Right cardiac atrium (tissue), 5 donors: ENCODE results near the gene ASF1B. TPM values are rescaled to one million over a fixed set of nuclear protein-coding genes. Genes with fewer than 3 reads are reported as not detected.

Source experiments
- ATAC-seq, 2 donors: fragments of 200-7000 bp; cut with Tn5 transposase; one replicate each; pipeline versions ENCODE4 v1.8.0 to v1.9.1; 2020; ENCODE audit warnings: moderate library complexity in 2 of 2, mild to moderate bottlenecking in 1 of 2
- DNase-seq, 3 donors: peaks; one replicate each; pipeline ENCODE4 v3.0.0-alpha.2; 2020
- H3K27ac ChIP-seq: one replicate; pipeline ENCODE4 v1.5.1; 2013; ENCODE audit warnings: mild to moderate bottlenecking, low read length, control low read depth, moderate library complexity
- H3K27me3 ChIP-seq: one replicate; pipeline ENCODE4 v1.6.1; 2013; ENCODE audit not compliant: control insufficient read depth, insufficient read depth
- H3K4me1 ChIP-seq: one replicate; pipeline ENCODE4 v1.6.1; 2013; ENCODE audit warnings: low read length; ENCODE audit not compliant: control insufficient read depth, insufficient read depth
- H3K4me3 ChIP-seq: one replicate; pipeline ENCODE4 v1.5.1; 2013; ENCODE audit warnings: low read length, control low read depth
- H3K9me3 ChIP-seq: one replicate; pipeline ENCODE4 v1.6.1; 2013; ENCODE audit warnings: low read length; ENCODE audit not compliant: control insufficient read depth
- WGBS: extraction: QIAGEN DNeasy Blood & Tissue Kit; methylation state at CpG from one replicate; pipeline ENCODE4 v1.1.7; 2013; 5-methylcytosine and 5-hydroxymethylcytosine counted together
- intact Hi-C, 4 donors: fragments of 100-400 bp; cut with DNase I; formaldehyde crosslinking; loops; one replicate each; pipeline versions ENCODE4 v1.11.0 to v1.14.0; 2022 to 2023
- polyA plus RNA-seq: library from polyadenylated mRNA; stranded (reverse); fragments of 200-250 nt; gene quantifications from one replicate; pipeline ENCODE4 v1.2.3, GENCODE V29; 2013
- total RNA-seq, 4 donors: library from RNA; stranded (reverse); fragmentation: NEBNext Ultra II Directional; extraction: Animal tissue kit (Norgen Biotek cat#: 25700); gene quantifications; one replicate each; pipeline ENCODE4 v1.2.1, GENCODE V29; 2021
- donor health status: healthy with polysubstance abuse.
- donor health status: DM: no; HTN: yes; CAD: no.
- donor health status: DM: no; HTN: no; CAD: no.
- donor health status: DM: no; HTN: yes; CAD: no; lungs with severe emphysema.
- donor health status: DM: yes; HTN: yes; CAD: no.

Gene ASF1B
- total and polyA plus RNA-seq, 5 donors, result 0.29 to 1.4 (median 1.0) TPM

GRCh38 chr19:14168259-14168972 lies 32.0 kb upstream of the ASF1B start:
- 83% methylated on average over 19 of the region's 19 CpGs for WGBS
- no peaks in the 10 kb centered on the region for H3K27me3 ChIP-seq
- no peak overlapping the region for H3K4me3 ChIP-seq
- no peaks in the 10 kb centered on the region for H3K9me3 ChIP-seq
- DNase-seq (no peak), ATAC-seq (no peak)
- intact Hi-C loops, result no loop called here
- H3K4me1 ChIP-seq, result no peaks in the 10 kb centered on the region
- no peak overlapping the region for H3K27ac ChIP-seq

GRCh38 chr19:14167576-14168138 lies 31.3 kb upstream of the ASF1B start:
- no peak overlapping the region for H3K4me3 ChIP-seq
- peak in 1 of 3 donors; percentile 76 for DNase-seq
- 42% methylated on average over 18 of the region's 18 CpGs for whole genome bisulfite sequencing
- intact Hi-C loops, result no loop called here
- H3K4me1 ChIP-seq, result no peaks in the 10 kb centered on the region
- H3K27ac ChIP-seq, result no peak overlapping the region
- ATAC-seq, result peak; percentile 63 to 82
- H3K27me3 ChIP-seq, result no peaks in the 10 kb centered on the region
- no peaks in the 10 kb centered on the region for H3K9me3 ChIP-seq

GRCh38 chr19:14166999-14167575 lies 30.7 kb upstream of the ASF1B start:
- Histone ChIP-seq H3K27me3 (no peaks in the 10 kb centered on the region), H3K4me1 (no peaks in the 10 kb centered on the region), H3K9me3 (no peaks in the 10 kb centered on the region), H3K27ac (no peak overlapping the region), H3K4me3 (no peak overlapping the region)
- 45% methylated on average over 12 of the region's 12 CpGs for WGBS
- intact Hi-C loops, result no loop called here
- DNase-seq (no peak), ATAC-seq (peak in 1 of 2 donors; percentile 38)

- Histone ChIP-seq H3K4me3 (no peak overlapping the region), H3K27me3 (no peaks in the 10 kb centered on the region), H3K9me3 (no peaks in the 10 kb centered on the region), H3K27ac (no peak overlapping the region), H3K4me1 (no peaks in the 10 kb centered on the region)
- 61% methylated on average over 20 of the region's 20 CpGs for WGBS
- DNase-seq (no peak), ATAC-seq (no peak)
- intact Hi-C loops, result no loop called here
These were observed 29.8 kb upstream of the ASF1B start for GRCh38 chr19:14165990-14166830.

GRCh38 chr19:14164724-14165493 lies 28.5 kb upstream of the ASF1B start:
- 79% methylated on average over 16 of the region's 16 CpGs for WGBS
- Histone ChIP-seq H3K27ac (no peak overlapping the region), H3K9me3 (no peaks in the 10 kb centered on the region), H3K4me1 (no peaks in the 10 kb centered on the region), H3K4me3 (no peak overlapping the region), H3K27me3 (no peaks in the 10 kb centered on the region)
- no peak for ATAC-seq
- DNase-seq, result no peak
- intact Hi-C loops, result no loop called here

GRCh38 chr19:14164082-14164481 lies 27.7 kb upstream of the ASF1B start:
- H3K27ac ChIP-seq, result no peak overlapping the region
- WGBS, result 73% methylated on average over 11 of the region's 11 CpGs

GRCh38 chr19:14162871-14163297 lies 26.5 kb upstream of the ASF1B start:
- Histone ChIP-seq H3K27ac (no peak overlapping the region), H3K9me3 (no peaks in the 10 kb centered on the region), H3K4me1 (no peaks in the 10 kb centered on the region), H3K27me3 (no peaks in the 10 kb centered on the region), H3K4me3 (no peak overlapping the region)
- no peak for DNase-seq
- intact Hi-C loops, result no loop called here
- ATAC-seq, result no peak
- WGBS, result 98% methylated on average over 38 of the region's 38 CpGs

More at GRCh38 chr19:14164082-14164481, 27.7 kb upstream of the ASF1B start:
- intact Hi-C loops, result no loop called here
- Histone ChIP-seq H3K9me3 (no peaks in the 10 kb centered on the region), H3K4me1 (no peaks in the 10 kb centered on the region), H3K27me3 (no peaks in the 10 kb centered on the region), H3K4me3 (no peak overlapping the region)
- ATAC-seq (no peak), DNase-seq (no peak)

GRCh38 chr19:14161305-14161704 lies 24.9 kb upstream of the ASF1B start:
- Histone ChIP-seq H3K27ac (no peak overlapping the region), H3K9me3 (no peaks in the 10 kb centered on the region), H3K4me1 (no peaks in the 10 kb centered on the region), H3K27me3 (no peaks in the 10 kb centered on the region), H3K4me3 (no peak overlapping the region)
- intact Hi-C loops, result no loop called here
- whole genome bisulfite sequencing, result 93% methylated on average over 19 of the region's 19 CpGs
- ATAC-seq (no peak), DNase-seq (peak in 1 of 3 donors; percentile 65)

GRCh38 chr19:14160017-14160703 lies 23.8 kb upstream of the ASF1B start:
- H3K4me1 ChIP-seq, result no peaks in the 10 kb centered on the region
- DNase-seq (peak in 1 of 3 donors; percentile 50), ATAC-seq (no peak)
- H3K9me3 ChIP-seq, result no peaks in the 10 kb centered on the region
- no peaks in the 10 kb centered on the region for H3K27me3 ChIP-seq
- intact Hi-C loops, result no loop called here
- WGBS, result 88% methylated on average over 25 of the region's 25 CpGs
- H3K4me3 ChIP-seq, result no peak overlapping the region
- no peak overlapping the region for H3K27ac ChIP-seq

GRCh38 chr19:14159059-14159458 lies 22.7 kb upstream of the ASF1B start:
- no peaks in the 10 kb centered on the region for H3K27me3 ChIP-seq
- no peak for ATAC-seq
- peak in 1 of 3 donors; percentile 43 for DNase-seq
- H3K4me1 ChIP-seq, result no peaks in the 10 kb centered on the region
- 71% methylated on average over 12 of the region's 12 CpGs for WGBS
- no peak overlapping the region for H3K27ac ChIP-seq
- H3K9me3 ChIP-seq, result no peaks in the 10 kb centered on the region
- intact Hi-C loops, result loop anchor here in 2 of 4 donors (10.0 kb wide), 2 partner anchors 126 to 186 kb away; no protein-coding TSS in a partner anchor
- H3K4me3 ChIP-seq, result no peak overlapping the region
